H54 (cell line): ENCODE results near the gene CRISP1.
"Not testable (repeated sequence)": the region's sequence is repeated elsewhere in the genome, so short reads cannot be mapped to it uniquely, and the experiment has no call there.

Experiments
- DNase-seq: peaks from one replicate; pipeline ENCODE4 v3.0.0; 2011; ENCODE audit warnings: low spot score, mixed read lengths; ENCODE audit not compliant: insufficient read length
- FAIRE-seq: peaks from 3 replicates; lab custom pipeline; 2011; peaks lifted over from hg19 to GRCh38; lab: Jason Lieb, UNC
- POLR2A ChIP-seq: IDR thresholded peaks from 2 replicates; pipeline ENCODE4 v1.6.1; 2011; ENCODE audit warnings: low read depth, mild to moderate bottlenecking, low read length

CRISP1 gene

DNA sequence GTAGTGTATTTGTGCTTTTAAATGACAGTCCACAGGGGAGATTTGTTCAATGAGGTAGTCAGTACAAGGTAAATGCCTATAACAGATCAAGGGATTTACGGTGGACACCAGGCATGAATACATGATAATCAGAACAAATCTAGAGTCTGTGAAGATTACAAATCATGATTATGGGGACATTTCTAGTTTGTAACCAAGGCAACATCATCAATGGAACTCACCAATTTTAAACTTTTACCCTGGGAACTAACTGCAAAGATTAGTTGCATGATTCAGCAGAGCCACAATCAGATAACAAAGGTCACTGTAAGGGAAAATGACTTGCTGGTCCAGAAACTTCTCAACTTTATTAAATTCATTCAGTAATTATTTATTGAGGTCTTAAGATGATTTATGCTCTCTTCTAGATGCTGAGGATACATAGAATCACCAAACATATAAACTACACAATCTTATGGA is at the start of gene CRISP1:
CRISP1 (minus strand) TSS at position 51 of the 459 bp plus-strand sequence. CDS start 9,135 bp downstream, outside the sequence.
- TF ChIP-seq POLR2A = no peak
- FAIRE-seq (no peak), DNase-seq (no peak)

- no peak for TF ChIP-seq POLR2A
- FAIRE-seq (no peak), DNase-seq (no peak)
Measured at GRCh38 chr6:49915035-49915434, 48.7 kb upstream of the CRISP1 start.

- TF ChIP-seq POLR2A = no peak
- FAIRE-seq = no peak
- no peak for DNase-seq
Measured at GRCh38 chr6:49913636-49914375, 47.5 kb upstream of the CRISP1 start.

DNA sequence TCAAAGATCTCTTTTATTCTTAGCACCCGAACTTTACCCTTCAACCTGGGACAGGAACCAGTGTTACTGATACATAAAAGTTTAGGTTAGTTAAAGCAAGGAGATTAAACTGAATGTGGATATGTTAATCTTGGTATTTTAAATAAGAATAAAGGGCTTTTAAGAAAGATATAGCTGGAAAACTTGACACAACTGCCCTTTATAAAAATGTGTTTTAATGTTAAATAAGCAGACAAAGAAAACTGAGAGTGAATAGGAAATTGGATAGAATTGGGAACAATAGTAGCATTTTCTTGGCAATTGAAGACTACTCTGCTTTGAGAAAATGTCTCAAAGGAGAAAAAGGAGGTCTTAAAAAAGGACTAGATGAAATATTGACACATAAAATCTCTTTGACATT is 45.9 kb upstream of the CRISP1 start:
- DNase-seq (no peak), FAIRE-seq (no peak)
- TF ChIP-seq POLR2A = no peak

GRCh38 chr6:49911252-49911651 is 44.9 kb upstream of the CRISP1 start:
- FAIRE-seq (no peak), DNase-seq (no peak)
- TF ChIP-seq POLR2A = no peak

DNA sequence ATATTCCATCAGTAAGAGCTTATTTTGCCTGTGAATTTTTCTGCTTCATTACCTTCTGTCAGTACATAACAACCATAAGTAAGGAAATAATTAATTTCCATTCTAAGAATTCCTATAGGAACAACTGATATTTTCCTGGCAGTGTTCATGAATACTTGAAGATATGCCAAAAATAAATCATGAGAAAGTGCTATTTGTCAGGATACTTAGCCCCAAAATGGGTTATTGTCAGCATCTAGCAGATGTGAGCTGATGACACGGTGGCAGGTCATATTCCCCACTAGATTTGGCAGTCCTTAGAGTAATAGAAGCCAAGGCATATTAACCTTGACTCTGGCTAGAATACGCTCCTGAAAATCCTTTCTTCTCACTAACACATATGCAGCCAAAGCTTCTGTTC is 43.2 kb upstream of the CRISP1 start:
- FAIRE-seq = no peak
- no peak for TF ChIP-seq POLR2A
- DNase-seq = no peak

DNA sequence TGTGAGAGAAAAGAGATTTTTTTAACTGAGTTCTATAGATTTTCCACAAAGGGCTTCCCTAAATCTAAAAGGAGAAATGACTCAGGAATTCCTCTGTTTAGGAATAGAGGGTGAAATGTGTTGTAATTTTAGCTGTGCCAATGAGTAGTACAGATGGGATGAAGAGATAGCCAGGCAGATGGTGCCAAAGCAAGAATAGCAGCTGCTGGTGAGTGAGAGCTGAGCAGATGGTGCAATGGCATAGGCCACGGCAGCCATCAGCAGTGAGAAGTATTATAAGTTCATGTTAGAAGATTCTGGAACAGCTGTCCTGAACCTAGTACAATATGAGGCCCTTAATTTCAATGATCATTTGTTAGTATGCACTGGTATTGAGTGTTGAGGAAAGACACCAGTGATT is 40.2 kb upstream of the CRISP1 start:
- TF ChIP-seq POLR2A = no peak
- FAIRE-seq (no peak), DNase-seq (no peak)

- FAIRE-seq = no peak
- no peak for DNase-seq
- no peak for TF ChIP-seq POLR2A
Measured at GRCh38 chr6:49905296-49905695, 39.0 kb upstream of the CRISP1 start.

- no peak for TF ChIP-seq POLR2A
- DNase-seq = no peak
Measured at GRCh38 chr6:49902856-49903255, 36.5 kb upstream of the CRISP1 start.

DNA sequence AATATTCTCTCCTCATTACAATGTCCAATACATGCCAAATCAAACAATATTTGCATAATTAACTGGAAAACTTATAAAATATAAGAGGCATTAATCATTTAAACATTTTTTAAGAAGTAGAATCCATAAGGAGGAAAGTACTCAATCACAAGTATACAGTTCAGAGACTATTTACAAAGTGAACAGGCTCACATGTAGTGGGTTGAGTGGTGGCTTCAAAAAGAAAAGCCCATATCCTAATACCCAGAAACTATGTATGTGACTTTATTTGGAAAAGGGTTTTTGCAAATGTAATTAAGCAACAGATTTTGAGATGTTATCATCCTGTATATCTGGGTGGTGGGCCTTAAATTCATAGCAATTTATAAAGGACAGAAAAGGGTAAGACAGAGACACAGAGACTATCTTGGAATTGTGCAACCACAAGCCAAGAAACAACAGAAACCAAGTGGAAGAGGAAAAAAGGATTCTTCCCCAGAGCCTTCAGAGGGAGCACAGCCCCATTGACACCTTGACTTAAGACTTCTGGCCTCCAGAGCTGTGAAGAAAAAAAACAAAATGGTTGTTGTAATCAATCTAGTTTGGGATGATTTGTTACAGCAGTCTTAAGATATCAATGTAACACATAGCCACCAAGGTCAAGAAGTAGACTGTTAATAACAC is 32.7 kb upstream of the CRISP1 start:
- no peak for DNase-seq
- TF ChIP-seq POLR2A = no peak
- FAIRE-seq = no peak

More at GRCh38 chr6:49902856-49903255, 36.5 kb upstream of the CRISP1 start:
- no peak for FAIRE-seq

DNA sequence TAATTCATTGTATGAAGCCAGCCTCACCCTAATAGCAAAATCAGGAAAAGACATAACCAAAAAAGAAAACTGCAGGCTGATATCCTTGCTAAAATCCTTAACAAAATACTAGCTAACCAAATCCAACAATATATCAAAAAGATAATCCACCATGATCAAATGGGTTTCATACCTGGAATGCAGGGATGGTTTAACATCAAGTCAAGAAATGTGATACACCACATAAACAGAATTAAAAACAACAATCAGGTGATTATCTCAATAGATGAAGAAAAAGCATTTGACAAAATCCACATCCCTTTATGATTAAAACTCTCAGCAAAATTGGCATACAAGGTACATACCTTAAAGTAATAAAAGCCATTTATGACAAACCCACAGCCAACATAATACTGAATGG is 29.2 kb upstream of the CRISP1 start:
- DNase-seq, FAIRE-seq: not testable (repeated sequence)

- FAIRE-seq = no peak
- no peak for DNase-seq
- TF ChIP-seq POLR2A = no peak
Measured at GRCh38 chr6:49892280-49892679, 25.9 kb upstream of the CRISP1 start.

DNA sequence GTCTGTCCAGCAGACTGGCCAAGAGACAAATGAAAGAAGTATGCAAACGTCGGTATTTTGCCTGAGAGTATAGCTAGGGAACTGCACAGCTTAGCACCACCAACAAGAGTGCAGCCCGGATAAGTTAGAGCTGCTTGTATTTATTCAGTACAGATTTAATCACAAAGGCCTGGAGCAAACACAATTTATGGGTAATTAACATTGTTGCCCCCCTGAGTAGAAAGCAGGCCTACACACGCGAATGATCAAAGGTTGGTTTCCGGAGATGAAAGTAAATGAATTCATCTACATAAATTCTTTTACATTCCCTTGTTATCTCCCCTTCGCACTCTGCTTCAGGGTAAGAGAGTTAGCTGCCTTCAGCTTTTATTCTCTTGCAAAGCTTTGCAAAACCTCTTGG is 24.7 kb upstream of the CRISP1 start:
- DNase-seq (no peak), FAIRE-seq (no peak)
- no peak for TF ChIP-seq POLR2A

DNA sequence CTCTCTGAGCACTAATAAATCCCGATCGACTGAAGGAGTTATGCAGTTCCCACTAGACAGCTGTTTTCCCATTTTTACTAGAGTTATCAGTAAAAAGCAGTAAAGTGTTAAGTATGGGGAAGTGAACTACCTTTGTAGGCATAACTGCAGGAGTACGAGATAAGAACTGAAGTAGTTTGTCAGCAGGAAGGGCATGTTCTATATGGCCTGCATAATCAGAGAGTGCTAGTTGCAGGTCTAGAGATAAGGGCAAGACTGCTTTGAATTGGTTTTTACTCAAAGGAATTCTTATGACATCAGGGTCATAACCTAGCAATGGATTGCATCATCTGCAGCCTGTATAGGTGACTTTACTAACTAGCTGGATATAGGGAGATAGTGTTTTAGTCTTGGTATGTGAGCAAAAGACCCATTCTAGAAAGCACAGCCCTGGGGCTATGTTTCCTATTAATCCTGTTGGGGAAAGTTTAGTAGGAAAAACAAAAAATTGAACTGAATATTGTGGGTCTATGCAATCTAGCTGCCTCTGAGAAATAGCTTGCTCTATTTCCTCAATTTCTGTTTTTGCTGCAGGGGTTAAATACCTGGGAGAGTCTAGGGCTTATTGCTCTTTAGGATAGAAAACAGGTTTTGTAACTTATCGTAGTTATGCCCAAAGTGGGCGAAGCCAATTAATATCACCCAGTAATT is 22.6 kb upstream of the CRISP1 start:
- no peak for TF ChIP-seq POLR2A
- FAIRE-seq (no peak), DNase-seq (no peak)

- TF ChIP-seq POLR2A = no peak
- DNase-seq (no peak), FAIRE-seq (no peak)
Measured at GRCh38 chr6:49868951-49869529, 2.7 kb upstream of the CRISP1 start.
